Heart left ventricle (tissue), 13 donors: ENCODE measurements around the gene ANXA6.

Experiments used
- CTCF ChIP-seq, 12 donors: fragments of 200-600 bp; sonication (generic) in 4 of 12; IDR thresholded peaks; one replicate each; pipeline versions ENCODE4 v1.5.0 to v1.8.0; 2018 to 2022; ENCODE audit warnings: antibody characterized with exemption in 12 of 12, mild to moderate bottlenecking in 5 of 12
- POLR2A ChIP-seq, 2 donors: fragments of 450-650 bp; IDR thresholded peaks; one replicate each; pipeline ENCODE4 v1.6.1; 2017; ENCODE audit warnings: antibody characterized with exemption in 2 of 2, mild to moderate bottlenecking in 2 of 2, moderate library complexity in 2 of 2
- donor health status: ischemic (EF 13 %, LVEDD 7.1; RV severe dilation, severe dysfunction).
- donor health status: DM: no; HTN: yes; CAD: no.
- donor health status: DM: no; HTN: no; CAD: no.
- donor health status: ischemic (EF 25% LVEDD 6.9; RV normal size, moderate dysfunction).
- donor health status: ischemic (EF 25% LVEDD 5.7; RV mildly dilated, moderate dysfunction).
- donor health status: ischemic (EF 35%, LVEDD 5.7; RV mildly dilated, moderate dysfunction).
- donor health status: nonischemic (EF 11% LVEDD 7.7; RV severe dilation, severe dysfunction).
- donor health status: DM: yes; HTN: yes; CAD: no.
- donor health status: PGD.
- donor health status: ischemic (EF 29% LVEDD 5.4; RV normal size, mild dysfunction).
- donor health status: nonischemic (EF 23%, LVEDD 6.1; RV moderate dilation, normal function).

- no peak for TF ChIP-seq CTCF (IDR thresholded peaks at IDR 0.05)
- TF ChIP-seq POLR2A (IDR thresholded peaks at IDR 0.05): no peak
Measured at GRCh38 chr5:151087486-151087885, 70.1 kb downstream of the ANXA6 start.
